HCT116 (cell line): ENCODE data around the gene SUDS3.

Experiments used
- ATF3 ChIP-seq: IDR thresholded peaks from 2 replicates; pipeline ENCODE4 v1.6.1; 2012
- CBX3 ChIP-seq: IDR thresholded peaks from 2 replicates; pipeline ENCODE4 v1.6.1; 2012; ENCODE audit warnings: low read depth
- CEBPB ChIP-seq: IDR thresholded peaks from 2 replicates; pipeline ENCODE4 v1.6.1; 2012; ENCODE audit warnings: low read depth
- CTCF ChIP-seq, 3 experiments: fragments of 200-600 bp in 1 of 3; sonication (generic) in 1 of 3; IDR thresholded peaks in 2 of 3; conservative IDR thresholded peaks in 1 of 3; 2 replicates each; pipeline ENCODE4 v1.5.1; 2012 to 2017; ENCODE audit warnings: low read depth in 2 of 3, low read length in 2 of 3, antibody characterized with exemption in 1 of 3, borderline replicate concordance in 1 of 3, control low read depth in 1 of 3, mild to moderate bottlenecking in 1 of 3, mixed read lengths in 1 of 3, mixed run types in 1 of 3, moderate library complexity in 1 of 3; ENCODE audit not compliant: insufficient read depth in 1 of 3
- EZH2 ChIP-seq: fragments of 200-600 bp; sonication (generic); IDR thresholded peaks from 2 replicates; pipeline ENCODE4 v1.6.1; 2017; ENCODE audit warnings: antibody characterized with exemption, mixed run types
- POLR2A ChIP-seq: IDR thresholded peaks from 2 replicates; pipeline ENCODE4 v1.7.0; 2011; ENCODE audit warnings: borderline replicate concordance; ENCODE audit not compliant: insufficient read depth, insufficient read length; ENCODE audit errors: extremely low read depth
- POLR2AphosphoS5 ChIP-seq: IDR thresholded peaks from 2 replicates; pipeline ENCODE4 v1.6.1; 2011; ENCODE audit warnings: mild to moderate bottlenecking, low read depth, low read length, moderate library complexity
- REST ChIP-seq: IDR thresholded peaks from 2 replicates; pipeline ENCODE4 v1.6.1; 2012; ENCODE audit warnings: low read depth
- ZNF274 ChIP-seq: fragments of 200-500 bp; sonication (Bioruptor generic); IDR thresholded peaks from 2 replicates; pipeline ENCODE4 v1.6.1; 2014; ENCODE audit warnings: mild to moderate bottlenecking, low read depth, low read length, inconsistent platforms
- TF ChIP-seq, protein P1 (sequence below): IDR thresholded peaks from 2 replicates; pipeline ENCODE4 v1.6.1; 2012
- TF ChIP-seq, protein P2 (sequence below): IDR thresholded peaks from 2 replicates; pipeline ENCODE4 v1.6.1; 2011; ENCODE audit warnings: mild to moderate bottlenecking, low read length, moderate library complexity; ENCODE audit not compliant: insufficient replicate concordance; ENCODE audit errors: extremely low read depth

- TF ChIP-seq, protein P1, sequence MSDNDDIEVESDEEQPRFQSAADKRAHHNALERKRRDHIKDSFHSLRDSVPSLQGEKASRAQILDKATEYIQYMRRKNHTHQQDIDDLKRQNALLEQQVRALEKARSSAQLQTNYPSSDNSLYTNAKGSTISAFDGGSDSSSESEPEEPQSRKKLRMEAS: no peak
- TF ChIP-seq POLR2A (no peak), CBX3 (no peak), CTCF (IDR thresholded peaks at IDR 0.05 in 2 of 3, conservative IDR thresholded peaks at IDR 0.05 in 1 of 3; ENCODE audit: borderline replicate concordance in 1 of 3, insufficient read depth in 1 of 3, low read depth in 2 of 3, low read length in 2 of 3) (no peak), EZH2 (no peak), POLR2AphosphoS5 (no peak), REST (no peak), ATF3 (no peak), CEBPB (no peak), ZNF274 (no peak)
- TF ChIP-seq, protein P2, sequence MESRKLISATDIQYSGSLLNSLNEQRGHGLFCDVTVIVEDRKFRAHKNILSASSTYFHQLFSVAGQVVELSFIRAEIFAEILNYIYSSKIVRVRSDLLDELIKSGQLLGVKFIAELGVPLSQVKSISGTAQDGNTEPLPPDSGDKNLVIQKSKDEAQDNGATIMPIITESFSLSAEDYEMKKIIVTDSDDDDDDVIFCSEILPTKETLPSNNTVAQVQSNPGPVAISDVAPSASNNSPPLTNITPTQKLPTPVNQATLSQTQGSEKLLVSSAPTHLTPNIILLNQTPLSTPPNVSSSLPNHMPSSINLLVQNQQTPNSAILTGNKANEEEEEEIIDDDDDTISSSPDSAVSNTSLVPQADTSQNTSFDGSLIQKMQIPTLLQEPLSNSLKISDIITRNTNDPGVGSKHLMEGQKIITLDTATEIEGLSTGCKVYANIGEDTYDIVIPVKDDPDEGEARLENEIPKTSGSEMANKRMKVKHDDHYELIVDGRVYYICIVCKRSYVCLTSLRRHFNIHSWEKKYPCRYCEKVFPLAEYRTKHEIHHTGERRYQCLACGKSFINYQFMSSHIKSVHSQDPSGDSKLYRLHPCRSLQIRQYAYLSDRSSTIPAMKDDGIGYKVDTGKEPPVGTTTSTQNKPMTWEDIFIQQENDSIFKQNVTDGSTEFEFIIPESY: no peak
Measured at GRCh38 chr12:118427819-118428218, 51.5 kb downstream of the SUDS3 start.
